GM18873 (cell line): ENCODE data around the gene APLP2.

Source experiments
- ATAC-seq: cut with Tn5 transposase; IDR thresholded peaks from one replicate; pipeline ENCODE4 v1.9.1; 2021; ENCODE audit warnings: mild to moderate bottlenecking, moderate library complexity, moderate number of reproducible peaks; ENCODE audit not compliant: unreplicated experiment, low FRiP score

Gene APLP2

GRCh38 chr11:130054966-130055365 is 14.7 kb upstream of the APLP2 start:
- no peak for ATAC-seq

DNA sequence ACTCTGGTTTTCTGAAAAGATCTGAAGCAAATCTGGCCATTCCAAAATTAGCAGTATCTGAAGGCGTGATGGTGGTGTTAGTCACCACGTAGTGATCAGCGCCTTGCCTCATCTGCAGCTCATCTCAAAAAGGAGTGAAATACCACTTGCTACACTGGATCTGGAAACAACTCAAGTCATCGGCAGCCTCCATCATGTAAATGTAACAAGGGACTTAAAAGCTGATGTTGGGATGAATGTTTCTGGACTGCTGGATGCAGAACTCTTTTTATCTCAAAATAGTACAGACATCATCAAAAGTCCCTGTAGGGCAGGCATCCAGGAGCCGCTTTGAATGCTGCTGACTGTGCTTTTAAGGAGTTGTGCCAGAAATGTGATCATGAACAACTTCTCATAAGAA is 14.1 kb upstream of the APLP2 start:
- ATAC-seq = no peak

DNA sequence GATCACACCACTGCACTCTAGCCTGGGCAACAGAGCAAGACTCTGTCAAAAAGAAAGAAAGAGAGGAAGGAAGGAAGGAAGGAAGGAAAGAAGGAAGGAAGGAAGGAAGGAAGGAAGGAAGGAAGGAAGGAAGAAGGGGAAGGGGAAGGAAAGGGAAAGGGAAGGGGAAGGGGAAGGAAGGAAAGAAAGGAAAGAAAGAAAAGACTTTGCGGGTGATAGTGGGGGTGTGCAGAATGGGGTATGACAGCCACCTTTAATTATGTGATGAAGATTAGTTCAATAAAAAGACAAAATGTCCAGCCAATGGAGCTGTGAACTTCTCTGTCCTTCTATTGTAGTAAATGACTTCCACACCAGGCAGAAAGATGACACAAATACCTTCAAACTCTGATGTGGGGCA is 8.7 kb upstream of the APLP2 start:
- no peak for ATAC-seq

DNA sequence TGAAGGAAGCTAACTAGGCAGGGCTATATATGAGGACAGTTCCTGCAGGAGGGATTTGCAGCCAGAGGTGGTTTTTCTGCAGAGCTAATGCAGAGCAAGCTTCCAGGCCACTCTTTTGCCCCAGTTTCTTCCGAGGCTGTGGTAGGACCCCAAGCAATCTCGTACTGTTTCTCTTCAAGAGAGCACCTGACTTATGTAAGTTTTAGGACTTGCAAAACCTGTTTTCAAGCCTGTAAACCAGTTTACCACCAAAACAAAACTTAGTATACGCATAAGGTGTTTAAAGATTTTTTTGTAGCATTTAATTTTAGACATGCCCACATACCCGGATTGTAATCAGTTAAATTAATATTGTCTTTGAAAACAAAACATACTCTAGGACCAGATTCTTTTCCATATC is 7.7 kb upstream of the APLP2 start:
- ATAC-seq = no peak

DNA sequence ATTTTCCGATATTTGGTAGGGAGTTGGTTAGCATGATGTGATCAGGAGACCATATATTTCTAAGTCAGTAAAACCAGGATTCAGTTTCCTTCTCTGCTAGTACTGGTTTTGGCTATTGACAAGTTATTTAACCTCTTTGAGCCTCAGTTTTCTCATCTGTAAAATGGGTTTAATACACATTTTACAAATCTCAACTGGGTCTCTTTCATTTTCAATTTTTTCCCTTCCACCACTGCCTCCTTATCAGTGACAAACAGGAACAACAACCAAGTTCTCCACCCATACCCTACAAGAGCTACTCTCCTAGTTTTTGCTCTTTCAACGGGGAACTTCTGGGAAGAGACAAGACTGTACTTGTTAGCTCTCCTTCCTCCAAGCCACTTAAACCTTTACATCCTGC is 6.2 kb upstream of the APLP2 start:
- ATAC-seq = no peak

DNA sequence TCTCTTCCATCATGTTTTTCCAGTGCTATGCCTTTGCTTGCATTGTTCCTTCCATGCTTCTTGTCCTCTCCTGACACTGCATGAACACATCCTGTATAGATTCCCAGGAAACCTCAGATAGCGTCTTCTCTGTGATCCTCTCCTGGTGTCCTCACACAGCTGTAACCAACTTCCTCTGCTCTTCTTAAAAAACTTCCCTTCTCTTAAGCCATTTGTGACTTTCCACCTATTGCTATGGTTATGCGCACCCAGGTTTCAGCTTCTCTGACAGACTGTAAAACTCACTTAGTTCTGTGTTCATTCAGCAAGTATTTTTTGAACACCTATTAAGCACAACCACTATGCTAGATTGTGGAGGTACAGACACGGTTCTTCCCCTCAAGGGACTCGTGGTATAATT is 5.1 kb upstream of the APLP2 start:
- ATAC-seq = no peak

GRCh38 chr11:130066338-130066737 is 3.4 kb upstream of the APLP2 start:
- no peak for ATAC-seq

DNA sequence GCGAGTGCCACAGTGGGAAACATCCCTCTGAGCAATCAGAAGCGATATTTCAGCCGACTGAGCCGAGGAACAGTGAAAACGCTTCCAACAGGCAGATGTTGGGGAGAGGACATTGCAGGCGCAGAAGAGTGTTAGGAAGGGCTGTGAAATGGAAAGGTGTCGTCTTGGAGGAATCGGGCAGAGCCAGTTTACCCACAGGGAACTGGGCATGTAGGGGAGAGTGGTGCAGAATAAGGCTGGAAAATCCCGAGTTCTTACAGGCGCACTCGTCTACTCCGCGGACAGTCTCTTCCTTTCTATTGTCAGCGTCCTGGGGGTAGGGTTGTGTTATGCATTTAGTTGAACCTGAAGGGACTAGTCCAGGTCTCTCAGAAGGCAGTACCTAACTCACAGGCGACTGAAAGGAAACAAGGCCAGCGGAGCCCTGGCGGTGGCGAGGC is 1.1 kb upstream of the APLP2 start:
- no peak for ATAC-seq

- ATAC-seq = peak; percentile 23
Measured at GRCh38 chr11:130068986-130069658, 572 bp upstream of the APLP2 start.

GRCh38 chr11:130070109-130070845 is 583 bp downstream of the APLP2 start:
- peak; percentile 11 for ATAC-seq

DNA sequence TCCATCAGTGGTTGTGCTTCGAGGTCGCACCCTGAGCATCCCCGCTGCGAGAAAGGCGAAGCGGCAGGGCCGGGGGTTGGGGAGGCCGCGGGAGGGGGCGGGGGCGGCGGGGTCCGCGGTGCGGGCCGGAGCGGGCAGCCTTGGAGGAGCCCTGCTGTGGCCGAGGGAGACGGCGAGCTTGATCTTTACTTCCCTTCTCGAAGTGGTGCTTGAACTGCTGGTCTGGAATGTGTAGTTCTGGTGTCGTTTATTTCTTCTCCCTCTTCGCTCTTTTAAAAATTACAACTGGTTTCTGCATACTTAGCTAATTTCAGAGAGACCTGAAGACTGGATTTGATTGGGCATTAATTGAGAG is 1.1 kb downstream of the APLP2 start:
- no peak for ATAC-seq

GRCh38 chr11:130071211-130071712 is 1.6 kb downstream of the APLP2 start:
- ATAC-seq = no peak

DNA sequence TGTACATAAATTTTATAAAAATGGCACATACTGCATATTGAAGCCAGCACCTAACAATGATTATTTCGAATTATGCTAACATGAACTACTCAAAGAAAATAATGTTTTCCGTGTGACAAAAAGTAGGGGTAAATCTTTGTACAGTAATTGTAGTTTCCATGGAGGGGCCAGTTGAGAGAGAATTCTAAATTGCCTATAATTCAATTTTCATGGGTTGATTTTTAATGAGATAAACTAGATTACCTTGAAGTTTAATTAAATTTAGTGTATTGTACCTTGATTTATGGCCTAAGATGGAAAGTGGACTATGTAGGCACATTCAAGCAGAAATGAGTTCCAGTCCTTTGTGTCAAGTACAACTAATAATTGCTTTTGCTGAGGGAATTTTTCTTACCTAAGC is 5.0 kb downstream of the APLP2 start:
- no peak for ATAC-seq

DNA sequence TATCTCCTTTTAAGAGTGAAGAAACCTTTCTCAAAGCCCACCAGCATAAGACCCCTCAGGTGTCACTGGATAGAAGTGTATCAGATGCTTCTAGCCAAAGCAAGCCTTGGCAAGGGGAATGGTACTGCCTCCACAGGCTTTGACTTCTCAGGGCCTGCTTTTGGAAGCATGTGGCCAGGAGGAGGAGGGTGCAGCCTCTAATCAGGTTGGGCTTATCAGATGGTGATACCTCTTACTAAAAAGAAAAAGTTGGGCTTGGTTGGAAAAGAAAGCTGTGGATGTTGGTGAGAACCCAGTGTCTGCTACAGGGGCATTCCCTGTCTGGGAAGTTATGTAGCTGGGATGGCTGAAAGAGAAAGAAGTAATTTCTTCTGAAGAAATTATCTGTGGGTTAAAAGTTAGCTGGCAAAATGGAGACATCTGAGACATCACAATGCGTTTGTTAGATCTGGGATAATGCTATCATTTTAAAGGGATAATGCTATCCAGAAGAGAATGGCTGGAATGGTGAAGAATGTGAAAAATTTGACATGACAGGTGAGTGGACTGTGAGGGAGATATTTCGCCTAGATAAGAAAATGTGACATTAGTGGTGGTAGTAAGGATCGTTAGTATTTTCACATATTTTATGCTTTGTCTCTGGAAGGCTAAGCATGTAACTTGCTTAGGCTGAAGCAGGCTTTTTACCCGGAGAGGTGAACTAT is 7.2 kb downstream of the APLP2 start:
- ATAC-seq = no peak

DNA sequence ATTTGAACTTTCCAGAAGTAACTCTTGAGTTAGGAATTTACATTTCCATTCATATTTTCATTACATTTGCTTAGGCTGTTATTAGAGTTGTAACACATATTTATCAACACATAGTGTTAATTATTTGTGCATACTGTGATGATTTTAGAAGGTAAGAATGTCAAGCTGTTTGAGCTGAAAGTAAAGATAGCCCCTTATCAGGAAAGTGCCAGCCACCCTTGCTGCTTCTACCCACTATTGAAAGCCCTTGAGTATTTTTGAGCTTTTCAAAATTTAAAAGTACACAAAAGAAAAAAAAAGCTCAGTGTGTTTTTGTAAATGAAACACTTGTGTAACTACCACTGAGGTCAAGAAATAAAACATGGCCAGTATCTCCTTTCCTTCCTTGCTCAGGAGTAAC is 8.0 kb downstream of the APLP2 start:
- ATAC-seq = no peak

DNA sequence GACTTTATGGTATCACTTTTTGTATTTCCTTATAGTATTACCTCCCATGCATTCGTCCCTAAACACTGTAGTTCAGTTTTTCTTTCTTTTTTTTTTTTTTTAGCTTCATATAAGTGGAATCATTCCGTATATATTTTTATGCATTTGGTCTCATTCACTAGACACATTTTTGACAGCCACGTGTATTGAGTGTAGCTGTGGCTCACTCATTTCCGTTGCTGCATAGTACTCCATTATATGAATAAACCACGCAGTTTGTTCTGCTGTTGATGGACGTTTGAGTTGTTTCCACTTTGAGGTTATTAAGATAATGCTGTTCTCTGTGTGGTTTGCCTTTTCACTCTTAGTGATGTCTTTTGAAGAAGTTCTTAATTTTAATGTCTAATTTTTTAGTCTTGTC is 8.4 kb downstream of the APLP2 start:
- no peak for ATAC-seq

GRCh38 chr11:130085671-130086290 is 16.1 kb downstream of the APLP2 start:
- no peak for ATAC-seq

DNA sequence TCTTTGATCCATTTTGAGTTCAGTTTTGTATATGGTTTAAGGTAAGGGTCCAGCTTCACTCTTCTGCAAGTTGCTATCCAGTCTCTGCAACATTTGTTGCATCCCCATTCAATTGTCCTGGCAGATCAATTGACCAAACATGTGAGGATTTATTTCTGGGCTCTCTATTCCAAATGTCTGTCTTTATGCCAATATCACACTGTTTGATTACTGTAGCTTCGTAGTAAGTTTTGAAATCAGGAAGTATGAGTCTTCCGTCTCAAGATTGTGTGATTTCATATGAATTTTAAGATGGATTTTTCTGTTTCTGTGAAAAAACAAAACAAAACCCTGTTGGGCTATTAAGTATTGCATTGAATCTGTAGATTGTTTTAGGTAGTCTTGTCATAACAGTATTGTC is 17.0 kb downstream of the APLP2 start:
- no peak for ATAC-seq

DNA sequence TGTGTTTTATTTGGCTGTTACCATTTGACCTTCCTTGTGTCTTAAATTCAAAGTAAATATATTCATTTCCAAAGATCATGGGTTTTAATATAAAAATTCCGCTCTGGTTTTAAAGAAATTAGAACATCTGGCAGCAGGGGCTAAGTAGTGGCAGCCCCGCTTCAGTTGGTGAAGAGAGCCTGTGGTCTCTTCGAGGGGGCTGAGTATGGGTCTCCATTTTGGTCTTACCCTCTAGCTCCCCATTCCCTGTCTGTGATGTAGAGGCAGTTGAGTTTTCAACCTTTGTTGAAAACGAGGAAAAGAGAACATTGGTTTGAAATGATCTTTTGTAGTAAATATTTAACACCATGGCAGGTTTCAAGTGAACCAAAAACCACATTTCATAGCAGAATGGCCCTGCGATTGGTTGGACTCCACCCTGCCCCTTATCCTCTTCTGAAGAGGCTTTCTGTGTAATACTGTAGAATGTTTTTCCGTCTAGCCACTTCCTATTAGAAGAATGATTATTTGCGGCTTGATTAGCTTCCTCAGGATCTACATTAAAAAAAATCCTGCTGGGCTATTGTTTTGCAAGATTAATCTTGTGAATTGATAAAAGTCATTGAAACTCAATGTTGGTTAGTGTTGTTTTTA is 17.7 kb downstream of the APLP2 start:
- ATAC-seq = no peak

GRCh38 chr11:130088217-130088616 is 18.5 kb downstream of the APLP2 start:
- ATAC-seq = no peak
